Measurements from ENCODE around the gene ATP2A3. TPM values are rescaled to one million over a fixed set of nuclear protein-coding genes. Genes with fewer than 3 reads are reported as not detected.

Gene ATP2A3
- total RNA-seq, 6 experiments from 2014 or later, result 0.05 to 0.12 (median 0.08) TPM

GRCh38 chr17:3983606-3984484, 19.6 kb upstream of the ATP2A3 start:
- no peak overlapping the region for H3K27ac Mint-ChIP-seq
- peaks cover 6% of the 10 kb centered on the region for H3K4me1 Mint-ChIP-seq (ENCODE audit: low read depth)
- no peak for DNase-seq
- peaks cover 6% of the 10 kb centered on the region for H3K36me3 Mint-ChIP-seq (ENCODE audit: low read depth)
- H3K27me3 Mint-ChIP-seq (ENCODE audit: insufficient read depth), result peaks cover 14% of the 10 kb centered on the region; the same call in 1 of the 2 replicates
- no peak for TF ChIP-seq CTCF (IDR thresholded peaks at IDR 0.05)
- H3K9me3 Mint-ChIP-seq, result peaks cover 4% of the 10 kb centered on the region
- H3K4me3 Mint-ChIP-seq, result no peak overlapping the region

- Mint-ChIP-seq H3K27ac (no peak overlapping the region), H3K4me1 (ENCODE audit: low read depth) (peaks cover 6% of the 10 kb centered on the region), H3K9me3 (peaks cover 9% of the 10 kb centered on the region), H3K4me3 (no peak overlapping the region), H3K36me3 (ENCODE audit: low read depth) (peaks cover 9% of the 10 kb centered on the region), H3K27me3 (ENCODE audit: insufficient read depth) (peaks cover 14% of the 10 kb centered on the region; the same call in 1 of the 2 replicates)
- TF ChIP-seq CTCF (IDR thresholded peaks at IDR 0.05), result no peak
- DNase-seq, result no peak
These were observed 18.3 kb upstream of the ATP2A3 start for GRCh38 chr17:3982541-3983017.

DNA sequence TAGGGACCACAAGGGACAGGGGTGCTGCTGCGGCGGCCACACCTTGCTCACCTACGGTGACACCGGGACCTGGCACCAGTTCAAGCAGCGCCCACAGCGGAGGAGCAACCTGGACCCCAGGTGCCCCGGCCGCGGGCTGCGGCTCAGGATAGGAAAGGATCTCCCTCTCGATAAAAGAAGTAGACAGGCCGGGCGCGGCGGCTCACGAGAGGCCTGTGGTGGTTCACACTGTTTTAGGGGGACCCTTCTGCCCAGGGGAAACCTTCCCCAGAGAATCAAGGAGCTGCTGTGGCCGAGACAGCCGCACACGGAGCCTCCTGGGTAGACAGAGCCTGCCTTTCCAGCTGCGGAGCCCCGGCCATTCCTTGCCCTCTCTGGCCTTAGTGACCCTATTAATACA, 17.9 kb upstream of the ATP2A3 start:
- no peak for DNase-seq
- no peak for TF ChIP-seq CTCF (IDR thresholded peaks at IDR 0.05)
- H3K27ac Mint-ChIP-seq, result no peak overlapping the region
- H3K4me1 Mint-ChIP-seq (ENCODE audit: low read depth), result peaks cover 6% of the 10 kb centered on the region
- H3K27me3 Mint-ChIP-seq (ENCODE audit: insufficient read depth), result peaks cover 14% of the 10 kb centered on the region; the same call in 1 of the 2 replicates
- no peak overlapping the region for H3K4me3 Mint-ChIP-seq
- peaks cover 9% of the 10 kb centered on the region for H3K9me3 Mint-ChIP-seq
- peaks cover 9% of the 10 kb centered on the region for H3K36me3 Mint-ChIP-seq (ENCODE audit: low read depth)

GRCh38 chr17:3981455-3981854, 17.2 kb upstream of the ATP2A3 start:
- TF ChIP-seq CTCF (IDR thresholded peaks at IDR 0.05), result no peak
- Mint-ChIP-seq H3K36me3 (ENCODE audit: low read depth) (peaks cover 9% of the 10 kb centered on the region), H3K4me3 (no peak overlapping the region), H3K27me3 (ENCODE audit: insufficient read depth) (peaks cover 12% of the 10 kb centered on the region; the same call in 1 of the 2 replicates), H3K27ac (no peak overlapping the region), H3K9me3 (peaks cover 9% of the 10 kb centered on the region), H3K4me1 (ENCODE audit: low read depth) (peaks cover 6% of the 10 kb centered on the region)
- DNase-seq, result no peak

DNA sequence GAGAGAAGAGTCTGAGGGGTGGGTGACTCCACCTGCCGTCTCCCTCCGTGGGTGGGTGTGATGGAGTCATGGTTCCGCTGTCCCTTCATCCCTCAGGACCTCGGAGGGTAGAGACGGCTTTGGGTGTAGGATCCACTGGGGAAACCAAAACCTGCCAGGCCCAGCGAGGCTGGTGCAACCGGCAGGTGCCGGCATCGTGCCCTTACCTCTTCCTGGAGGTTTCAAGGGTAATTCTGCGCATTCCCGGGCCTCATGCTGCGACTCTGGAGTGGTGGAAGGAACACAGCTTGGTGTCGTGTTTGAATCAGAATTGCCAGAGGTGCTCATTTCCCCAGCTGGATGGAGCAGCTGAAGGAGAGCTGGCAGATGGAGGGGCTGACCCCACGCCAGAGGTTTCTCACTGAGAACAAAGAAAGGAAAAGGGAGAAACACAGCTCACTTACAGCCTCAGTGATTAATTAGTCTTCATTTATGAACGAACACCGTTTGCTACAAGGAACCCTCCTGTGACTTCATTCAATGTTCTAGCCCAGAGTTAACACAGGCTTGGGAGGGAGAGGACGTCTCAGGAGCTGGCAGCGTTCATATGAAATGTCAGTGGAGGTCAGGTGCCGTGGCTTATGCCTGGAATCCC, 16.3 kb upstream of the ATP2A3 start:
- Mint-ChIP-seq H3K9me3 (peaks cover 9% of the 10 kb centered on the region), H3K4me1 (ENCODE audit: low read depth) (peaks cover 6% of the 10 kb centered on the region), H3K36me3 (ENCODE audit: low read depth) (peaks cover 9% of the 10 kb centered on the region), H3K4me3 (no peak overlapping the region), H3K27ac (no peak overlapping the region), H3K27me3 (ENCODE audit: insufficient read depth) (peaks cover 8% of the 10 kb centered on the region; the same call in 1 of the 2 replicates)
- DNase-seq, result no peak
- no peak for TF ChIP-seq CTCF (IDR thresholded peaks at IDR 0.05)

All from HFFc6 (cell line).